ENCODE data around the gene RASEF. TPM values are rescaled to one million over a fixed set of nuclear protein-coding genes. Genes with fewer than 3 reads are reported as not detected.
"Not testable (repeated sequence)": the region's sequence is repeated elsewhere in the genome, so short reads cannot be mapped to it uniquely, and the experiment has no call there.

The RASEF gene
- total RNA-seq (not detected), polyA plus RNA-seq (not detected)

GRCh38 chr9:83062651-83063527 is at the start of gene RASEF:
RASEF (minus strand) TSS chr9:83063142; CDS start chr9:83062867, 275 bp downstream.
- Mint-ChIP-seq H3K36me3 (no peaks in the 10 kb centered on the region), H3K9me3 (peaks cover 0 to 13% (median under 1%) of the 10 kb centered on the region in 7 donors), H3K4me1 (no peaks in the 10 kb centered on the region), H3K27ac (peak within 1 kb of the TSS in 1 of 3 donors; percentile 69), H3K4me3 (peak within 1 kb of the TSS in 1 of 4 donors; percentile 13), H3K27me3 (peaks cover 16% of the 10 kb centered on the region)
- no peaks in the 10 kb centered on the region for H3K36me3 ChIP-seq (ENCODE audit: control insufficient read depth, insufficient read depth, low read length)
- no peak for DNase-seq
- H3K27ac ChIP-seq (ENCODE audit: insufficient read depth, low read length, poor library complexity, severe bottlenecking): no peak within 1 kb of the TSS
- no peaks in the 10 kb centered on the region for H3K4me1 ChIP-seq (ENCODE audit: control insufficient read depth, insufficient read depth, low read length, poor library complexity, severe bottlenecking)
- H3K9me3 ChIP-seq (ENCODE audit: control insufficient read depth in 2 of 2, low read length in 2 of 2): no peaks in the 10 kb centered on the region
- no peak within 1 kb of the TSS for H3K4me3 ChIP-seq (ENCODE audit: low read depth, low read length)
- no peaks in the 10 kb centered on the region for H3K27me3 ChIP-seq (ENCODE audit: control insufficient read depth, insufficient read depth, low read length)
- ATAC-seq (ENCODE audit: low read depth in 2 of 2): no peak

- Mint-ChIP-seq H3K4me3 (no peak overlapping the region), H3K27ac (no peak overlapping the region), H3K4me1 (no peaks in the 10 kb centered on the region), H3K36me3 (no peaks in the 10 kb centered on the region), H3K9me3 (peaks cover 0 to 21% (median 5%) of the 10 kb centered on the region in 7 donors), H3K27me3 (no peaks in the 10 kb centered on the region)
- DNase-seq (no peak), ATAC-seq (ENCODE audit: low read depth in 2 of 2) (no peak)
- H3K36me3 ChIP-seq (ENCODE audit: control insufficient read depth, insufficient read depth, low read length): no peaks in the 10 kb centered on the region
- no peak overlapping the region for H3K27ac ChIP-seq (ENCODE audit: insufficient read depth, low read length, poor library complexity, severe bottlenecking)
- no peak overlapping the region for H3K4me3 ChIP-seq (ENCODE audit: low read depth, low read length)
- H3K27me3 ChIP-seq (ENCODE audit: control insufficient read depth, insufficient read depth, low read length): no peaks in the 10 kb centered on the region
- H3K4me1 ChIP-seq (ENCODE audit: control insufficient read depth, insufficient read depth, low read length, poor library complexity, severe bottlenecking): no peaks in the 10 kb centered on the region
- H3K9me3 ChIP-seq (ENCODE audit: control insufficient read depth in 2 of 2, low read length in 2 of 2): no peaks in the 10 kb centered on the region
These were observed 48.2 kb upstream of the RASEF start for GRCh38 chr9:83111169-83111568.

GRCh38 chr9:83109296-83109695 is 46.4 kb upstream of the RASEF start:
- no peaks in the 10 kb centered on the region for H3K36me3 Mint-ChIP-seq
- Histone ChIP-seq H3K27me3 (ENCODE audit: control insufficient read depth, insufficient read depth, low read length) (no peaks in the 10 kb centered on the region), H3K27ac (ENCODE audit: insufficient read depth, low read length, poor library complexity, severe bottlenecking) (no peak overlapping the region), H3K9me3 (ENCODE audit: control insufficient read depth in 2 of 2, low read length in 2 of 2) (no peaks in the 10 kb centered on the region), H3K4me1 (ENCODE audit: control insufficient read depth, insufficient read depth, low read length, poor library complexity, severe bottlenecking) (no peaks in the 10 kb centered on the region), H3K4me3 (ENCODE audit: low read depth, low read length) (no peak overlapping the region), H3K36me3 (ENCODE audit: control insufficient read depth, insufficient read depth, low read length) (no peaks in the 10 kb centered on the region)
- ATAC-seq (ENCODE audit: low read depth in 2 of 2): no peak
- H3K27me3 Mint-ChIP-seq: no peaks in the 10 kb centered on the region
- H3K9me3 Mint-ChIP-seq: peaks cover 0 to 15% (median 7%) of the 10 kb centered on the region in 7 donors
- no peaks in the 10 kb centered on the region for H3K4me1 Mint-ChIP-seq
- no peak overlapping the region for H3K4me3 Mint-ChIP-seq
- H3K27ac Mint-ChIP-seq: no peak overlapping the region
- DNase-seq: no peak

- Mint-ChIP-seq H3K36me3 (no peaks in the 10 kb centered on the region), H3K4me1 (no peaks in the 10 kb centered on the region), H3K9me3 (peaks cover 0 to 6% (median 2%) of the 10 kb centered on the region in 7 donors), H3K27ac (no peak overlapping the region), H3K27me3 (no peaks in the 10 kb centered on the region), H3K4me3 (no peak overlapping the region)
- no peak overlapping the region for H3K4me3 ChIP-seq (ENCODE audit: low read depth, low read length)
- DNase-seq (no peak), ATAC-seq (ENCODE audit: low read depth in 2 of 2) (no peak)
- no peaks in the 10 kb centered on the region for H3K9me3 ChIP-seq (ENCODE audit: control insufficient read depth in 2 of 2, low read length in 2 of 2)
- no peaks in the 10 kb centered on the region for H3K4me1 ChIP-seq (ENCODE audit: control insufficient read depth, insufficient read depth, low read length, poor library complexity, severe bottlenecking)
- no peak overlapping the region for H3K27ac ChIP-seq (ENCODE audit: insufficient read depth, low read length, poor library complexity, severe bottlenecking)
- H3K36me3 ChIP-seq (ENCODE audit: control insufficient read depth, insufficient read depth, low read length): no peaks in the 10 kb centered on the region
- H3K27me3 ChIP-seq (ENCODE audit: control insufficient read depth, insufficient read depth, low read length): no peaks in the 10 kb centered on the region
These were observed 45.3 kb upstream of the RASEF start for GRCh38 chr9:83108208-83108607.

GRCh38 chr9:83106772-83107171 is 43.8 kb upstream of the RASEF start:
- H3K27ac ChIP-seq (ENCODE audit: insufficient read depth, low read length, poor library complexity, severe bottlenecking): no peak overlapping the region
- no peak overlapping the region for H3K4me3 Mint-ChIP-seq
- H3K9me3 ChIP-seq (ENCODE audit: control insufficient read depth in 2 of 2, low read length in 2 of 2): no peaks in the 10 kb centered on the region
- H3K4me1 Mint-ChIP-seq: no peaks in the 10 kb centered on the region
- H3K27me3 ChIP-seq (ENCODE audit: control insufficient read depth, insufficient read depth, low read length): no peaks in the 10 kb centered on the region
- H3K4me1 ChIP-seq (ENCODE audit: control insufficient read depth, insufficient read depth, low read length, poor library complexity, severe bottlenecking): no peaks in the 10 kb centered on the region
- ATAC-seq (ENCODE audit: low read depth in 2 of 2) (no peak), DNase-seq (no peak)
- no peak overlapping the region for H3K4me3 ChIP-seq (ENCODE audit: low read depth, low read length)
- no peak overlapping the region for H3K27ac Mint-ChIP-seq
- H3K36me3 ChIP-seq (ENCODE audit: control insufficient read depth, insufficient read depth, low read length): no peaks in the 10 kb centered on the region
- peaks cover 0 to 5% (median 2%) of the 10 kb centered on the region in 7 donors for H3K9me3 Mint-ChIP-seq
- H3K36me3 Mint-ChIP-seq: no peaks in the 10 kb centered on the region
- H3K27me3 Mint-ChIP-seq: no peaks in the 10 kb centered on the region

- no peak overlapping the region for H3K27ac ChIP-seq (ENCODE audit: insufficient read depth, low read length, poor library complexity, severe bottlenecking)
- H3K9me3 ChIP-seq (ENCODE audit: control insufficient read depth in 2 of 2, low read length in 2 of 2): no peaks in the 10 kb centered on the region
- H3K4me3 ChIP-seq (ENCODE audit: low read depth, low read length): no peak overlapping the region
- Mint-ChIP-seq H3K27ac (no peak overlapping the region), H3K4me3 (no peak overlapping the region), H3K9me3 (peaks cover 0 to 5% (median 2%) of the 10 kb centered on the region in 7 donors), H3K27me3 (no peaks in the 10 kb centered on the region), H3K4me1 (no peaks in the 10 kb centered on the region), H3K36me3 (no peaks in the 10 kb centered on the region)
- H3K4me1 ChIP-seq (ENCODE audit: control insufficient read depth, insufficient read depth, low read length, poor library complexity, severe bottlenecking): no peaks in the 10 kb centered on the region
- ATAC-seq (ENCODE audit: low read depth in 2 of 2) (no peak), DNase-seq (no peak)
- H3K36me3 ChIP-seq (ENCODE audit: control insufficient read depth, insufficient read depth, low read length): no peaks in the 10 kb centered on the region
- H3K27me3 ChIP-seq (ENCODE audit: control insufficient read depth, insufficient read depth, low read length): no peaks in the 10 kb centered on the region
These were observed 43.3 kb upstream of the RASEF start for GRCh38 chr9:83106263-83106662.

- H3K27me3 ChIP-seq (ENCODE audit: control insufficient read depth, insufficient read depth, low read length): no peaks in the 10 kb centered on the region
- no peak overlapping the region for H3K27ac ChIP-seq (ENCODE audit: insufficient read depth, low read length, poor library complexity, severe bottlenecking)
- ATAC-seq (ENCODE audit: low read depth in 2 of 2): no peak
- H3K4me1 ChIP-seq (ENCODE audit: control insufficient read depth, insufficient read depth, low read length, poor library complexity, severe bottlenecking): no peaks in the 10 kb centered on the region
- Mint-ChIP-seq H3K4me1 (no peaks in the 10 kb centered on the region), H3K9me3 (peaks cover 0 to 7% (median 1%) of the 10 kb centered on the region in 7 donors), H3K4me3 (no peak overlapping the region), H3K27ac (no peak overlapping the region), H3K27me3 (no peaks in the 10 kb centered on the region), H3K36me3 (no peaks in the 10 kb centered on the region)
- no peaks in the 10 kb centered on the region for H3K9me3 ChIP-seq (ENCODE audit: control insufficient read depth in 2 of 2, low read length in 2 of 2)
- no peaks in the 10 kb centered on the region for H3K36me3 ChIP-seq (ENCODE audit: control insufficient read depth, insufficient read depth, low read length)
- H3K4me3 ChIP-seq (ENCODE audit: low read depth, low read length): no peak overlapping the region
- no peak for DNase-seq
These were observed 34.7 kb upstream of the RASEF start for GRCh38 chr9:83097633-83098032.

- not testable (repeated sequence) for H3K9me3 ChIP-seq (ENCODE audit: control insufficient read depth in 2 of 2, low read length in 2 of 2)
These were observed 30.4 kb upstream of the RASEF start for GRCh38 chr9:83093311-83093710.

More at GRCh38 chr9:83093311-83093710, 30.4 kb upstream of the RASEF start:
- not testable (repeated sequence) for H3K36me3 ChIP-seq (ENCODE audit: control insufficient read depth, insufficient read depth, low read length); DNase-seq; H3K4me1 ChIP-seq (ENCODE audit: control insufficient read depth, insufficient read depth, low read length, poor library complexity, severe bottlenecking); ATAC-seq (ENCODE audit: low read depth in 2 of 2); H3K27ac Mint-ChIP-seq; H3K4me1 Mint-ChIP-seq; H3K4me3 Mint-ChIP-seq; H3K27me3 Mint-ChIP-seq; H3K27me3 ChIP-seq (ENCODE audit: control insufficient read depth, insufficient read depth, low read length); H3K4me3 ChIP-seq (ENCODE audit: low read depth, low read length); H3K36me3 Mint-ChIP-seq; H3K27ac ChIP-seq (ENCODE audit: insufficient read depth, low read length, poor library complexity, severe bottlenecking)
- peaks cover 0 to 17% (median 1%) of the 10 kb centered on the region in 7 donors for H3K9me3 Mint-ChIP-seq
